22Rv1 (cell line): ENCODE measurements around the gene SEC63.

Source experiments
- ZFX ChIP-seq: fragments of 450-650 bp; IDR thresholded peaks from 2 replicates; pipeline ENCODE4 v1.6.1; 2017; ENCODE audit warnings: antibody characterized with exemption, borderline replicate concordance
- TF ChIP-seq, protein P1 (sequence below): fragments of 450-650 bp; IDR thresholded peaks from 2 replicates; pipeline ENCODE4 v1.5.1; 2017; ENCODE audit warnings: mild to moderate bottlenecking

DNA sequence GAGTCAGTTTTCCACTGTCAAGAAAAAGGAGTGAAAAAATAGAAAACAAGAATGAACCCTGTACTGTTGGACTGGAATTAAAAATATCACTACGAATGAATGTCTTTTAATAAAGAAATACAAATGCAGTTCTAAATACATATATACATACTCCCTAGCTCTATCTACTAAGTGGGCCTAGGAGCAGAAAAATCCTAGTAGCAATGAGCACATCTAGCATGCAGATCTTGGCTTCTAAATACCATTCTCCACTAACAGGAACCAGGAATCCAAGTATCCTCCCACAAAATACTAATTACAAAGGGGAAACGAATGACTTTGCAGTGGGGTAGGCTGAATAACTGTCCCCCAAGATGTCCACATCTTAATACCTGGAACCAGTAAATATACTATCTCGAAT is 25.4 kb downstream of the SEC63 start:
- TF ChIP-seq, protein P1, sequence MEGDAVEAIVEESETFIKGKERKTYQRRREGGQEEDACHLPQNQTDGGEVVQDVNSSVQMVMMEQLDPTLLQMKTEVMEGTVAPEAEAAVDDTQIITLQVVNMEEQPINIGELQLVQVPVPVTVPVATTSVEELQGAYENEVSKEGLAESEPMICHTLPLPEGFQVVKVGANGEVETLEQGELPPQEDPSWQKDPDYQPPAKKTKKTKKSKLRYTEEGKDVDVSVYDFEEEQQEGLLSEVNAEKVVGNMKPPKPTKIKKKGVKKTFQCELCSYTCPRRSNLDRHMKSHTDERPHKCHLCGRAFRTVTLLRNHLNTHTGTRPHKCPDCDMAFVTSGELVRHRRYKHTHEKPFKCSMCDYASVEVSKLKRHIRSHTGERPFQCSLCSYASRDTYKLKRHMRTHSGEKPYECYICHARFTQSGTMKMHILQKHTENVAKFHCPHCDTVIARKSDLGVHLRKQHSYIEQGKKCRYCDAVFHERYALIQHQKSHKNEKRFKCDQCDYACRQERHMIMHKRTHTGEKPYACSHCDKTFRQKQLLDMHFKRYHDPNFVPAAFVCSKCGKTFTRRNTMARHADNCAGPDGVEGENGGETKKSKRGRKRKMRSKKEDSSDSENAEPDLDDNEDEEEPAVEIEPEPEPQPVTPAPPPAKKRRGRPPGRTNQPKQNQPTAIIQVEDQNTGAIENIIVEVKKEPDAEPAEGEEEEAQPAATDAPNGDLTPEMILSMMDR = no peak
- no peak for TF ChIP-seq ZFX
